GM19452 (cell line): Measurements from ENCODE around the gene NCK1.

Source experiments
- ATAC-seq: cut with Tn5 transposase; IDR thresholded peaks from one replicate; pipeline ENCODE4 v1.9.1; 2021; ENCODE audit not compliant: unreplicated experiment

NCK1 gene

GRCh38 chr3:136906725-136907124, 44.7 kb downstream of the NCK1 start:
- ATAC-seq: no peak

GRCh38 chr3:136908297-136908696, 46.3 kb downstream of the NCK1 start:
- ATAC-seq: no peak

- no peak for ATAC-seq
These were observed 47.2 kb downstream of the NCK1 start for GRCh38 chr3:136909187-136909586.

GRCh38 chr3:136910697-136911096, 48.7 kb downstream of the NCK1 start:
- no peak for ATAC-seq

GRCh38 chr3:136913168-136913567, 51.2 kb downstream of the NCK1 start:
- no peak for ATAC-seq

- no peak for ATAC-seq
These were observed 52.7 kb downstream of the NCK1 start for GRCh38 chr3:136914739-136915138.

- no peak for ATAC-seq
These were observed 54.2 kb downstream of the NCK1 start for GRCh38 chr3:136916223-136916622.

GRCh38 chr3:136919799-136920580, 58.0 kb downstream of the NCK1 start:
- no peak for ATAC-seq

- no peak for ATAC-seq
These were observed 59.0 kb downstream of the NCK1 start for GRCh38 chr3:136920904-136921611.

GRCh38 chr3:136925425-136926190, 63.6 kb downstream of the NCK1 start:
- peak; percentile 57 for ATAC-seq

GRCh38 chr3:136928240-136928639, 66.2 kb downstream of the NCK1 start:
- ATAC-seq: no peak

- ATAC-seq: no peak
These were observed 68.1 kb downstream of the NCK1 start for GRCh38 chr3:136929977-136930670.

GRCh38 chr3:136931606-136932005, 69.6 kb downstream of the NCK1 start:
- ATAC-seq: no peak

GRCh38 chr3:136932523-136932922, 70.5 kb downstream of the NCK1 start:
- ATAC-seq: no peak

GRCh38 chr3:136932978-136933772, 71.2 kb downstream of the NCK1 start:
- no peak for ATAC-seq

- ATAC-seq: no peak
These were observed 75.2 kb downstream of the NCK1 start for GRCh38 chr3:136937175-136937574.

GRCh38 chr3:136937851-136938250, 75.8 kb downstream of the NCK1 start:
- ATAC-seq: no peak

GRCh38 chr3:136938334-136938733, 76.3 kb downstream of the NCK1 start:
- ATAC-seq: no peak

- no peak for ATAC-seq
These were observed 77.5 kb downstream of the NCK1 start for GRCh38 chr3:136939489-136939888.

GRCh38 chr3:136942803-136943202, 80.8 kb downstream of the NCK1 start:
- ATAC-seq: no peak
